ENCODE measurements around the gene LGALS3.

Gene LGALS3

DNA sequence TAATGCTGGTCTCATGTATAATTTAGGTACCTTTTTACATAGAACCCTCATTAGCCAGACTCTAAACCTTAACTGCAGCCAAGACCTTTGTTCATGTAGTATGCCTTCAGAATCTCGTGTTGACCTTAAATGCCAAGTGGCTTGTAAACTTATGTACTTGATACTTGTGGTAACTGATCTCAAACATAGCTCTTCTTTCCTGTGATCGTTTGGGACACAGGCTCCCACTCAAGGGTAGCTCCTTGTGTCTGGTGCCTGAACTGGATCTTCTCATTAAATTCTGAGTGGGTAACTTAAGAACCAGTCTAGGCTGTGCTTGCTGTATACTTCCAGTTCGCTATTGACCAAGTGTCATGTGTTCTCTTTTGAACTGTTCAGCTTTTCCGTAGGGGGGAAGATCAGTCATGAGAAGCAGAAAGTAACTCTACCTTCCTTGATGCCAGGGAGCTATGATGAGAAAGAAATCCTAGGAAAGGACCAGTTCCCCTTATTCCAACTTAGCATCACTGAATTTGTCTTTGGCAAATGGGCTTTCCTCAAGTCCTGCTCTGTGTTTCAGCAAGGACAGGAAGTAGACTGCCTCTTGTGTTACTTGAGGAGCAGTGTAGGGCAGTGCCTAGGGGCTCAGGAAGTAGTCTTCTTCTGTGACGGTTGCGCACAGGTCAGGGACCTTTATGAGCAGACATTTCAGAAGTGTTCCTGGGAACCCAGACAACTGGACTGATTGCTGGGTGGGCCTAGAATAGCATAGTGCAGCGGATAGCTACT is 2.5 kb downstream of the LGALS3 start:
- DNase-seq = no peak

DNA sequence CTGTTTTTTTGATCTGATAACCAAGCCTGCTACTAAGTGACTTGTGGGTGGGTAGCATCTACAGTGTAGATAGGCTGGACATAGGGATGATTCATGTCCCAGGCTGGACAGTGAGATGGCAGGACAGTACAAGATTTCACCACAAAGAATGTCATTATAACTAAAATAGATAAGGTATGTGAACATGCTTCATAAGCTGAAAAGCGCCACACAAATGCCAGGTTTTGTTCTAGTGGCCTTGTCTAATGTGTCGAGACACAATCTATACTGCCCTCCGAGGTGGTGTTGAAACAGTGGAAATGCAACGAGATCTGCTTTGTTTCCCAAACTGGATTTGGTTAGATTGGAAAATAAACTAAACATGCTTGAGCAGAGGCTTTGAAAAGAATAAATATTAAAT is 4.4 kb downstream of the LGALS3 start:
- DNase-seq = no peak

DNA sequence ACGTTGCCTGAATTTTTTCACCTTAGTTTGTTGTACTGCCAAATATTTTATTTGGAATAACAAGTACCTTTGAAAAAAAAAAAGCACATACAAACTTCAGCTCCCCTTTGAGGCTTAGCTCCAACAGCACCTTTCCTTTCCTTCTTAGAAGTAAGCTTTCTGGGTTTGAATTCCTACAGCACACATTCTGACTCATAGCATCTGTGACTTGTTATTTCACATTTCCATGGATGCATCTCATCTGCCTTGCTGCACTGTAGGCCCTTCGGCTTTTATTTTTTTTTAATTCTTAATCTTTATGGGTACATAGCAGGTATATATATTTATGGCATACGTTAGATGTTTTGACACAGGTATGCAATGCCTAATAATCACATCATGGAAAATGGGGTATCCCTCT is 7.2 kb downstream of the LGALS3 start:
- no peak for DNase-seq

- no peak for DNase-seq
These were observed 8.1 kb downstream of the LGALS3 start for GRCh38 chr14:55136885-55137786.

GRCh38 chr14:55138091-55138490 is 9.0 kb downstream of the LGALS3 start:
- DNase-seq = no peak

DNA sequence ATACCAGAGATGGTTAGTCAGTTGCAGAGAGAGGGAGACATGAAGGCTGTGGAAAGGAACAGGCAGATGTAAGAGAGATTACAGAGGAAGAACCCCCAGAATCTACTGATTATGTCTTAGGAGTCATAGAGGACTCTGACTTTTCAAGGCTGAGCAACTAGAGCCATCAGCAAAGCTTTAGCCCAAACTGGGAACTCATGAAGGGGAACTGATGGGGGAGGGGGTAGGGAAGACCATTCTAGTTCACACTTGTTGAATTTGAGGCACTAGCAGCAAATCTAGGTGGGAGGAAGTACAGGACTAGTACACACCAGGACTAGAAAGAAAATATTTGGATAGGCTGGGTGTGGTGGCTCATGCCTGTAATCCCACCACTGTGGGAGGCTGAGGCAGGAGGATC is 10.1 kb downstream of the LGALS3 start:
- no peak for DNase-seq

- DNase-seq = no peak
These were observed 10.9 kb downstream of the LGALS3 start for GRCh38 chr14:55139696-55140509.

GRCh38 chr14:55141825-55142224 is 12.8 kb downstream of the LGALS3 start:
- no peak for DNase-seq

- DNase-seq = no peak
These were observed 13.4 kb downstream of the LGALS3 start for GRCh38 chr14:55142466-55142865.

GRCh38 chr14:55146425-55146824 is 17.4 kb downstream of the LGALS3 start:
- no peak for DNase-seq

DNA sequence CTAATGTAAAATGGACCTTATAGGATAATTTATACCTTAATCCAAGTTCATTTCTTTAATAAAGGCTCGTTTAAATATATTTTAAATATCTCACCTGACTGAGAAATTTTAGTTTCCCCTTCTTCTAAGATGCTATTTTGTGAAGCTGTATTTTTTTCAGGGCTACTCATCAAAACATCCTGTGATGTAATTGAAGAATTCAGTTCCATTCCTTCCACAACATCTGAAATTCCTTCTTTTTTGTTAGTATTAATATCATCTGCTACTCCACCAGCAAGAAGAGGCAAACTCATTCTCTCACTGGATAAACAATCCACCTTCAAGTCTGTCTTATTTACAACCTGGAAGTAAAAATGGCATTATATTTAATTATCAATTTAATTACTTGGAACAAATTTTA is 22.5 kb downstream of the LGALS3 start:
- DNase-seq = no peak

DNA sequence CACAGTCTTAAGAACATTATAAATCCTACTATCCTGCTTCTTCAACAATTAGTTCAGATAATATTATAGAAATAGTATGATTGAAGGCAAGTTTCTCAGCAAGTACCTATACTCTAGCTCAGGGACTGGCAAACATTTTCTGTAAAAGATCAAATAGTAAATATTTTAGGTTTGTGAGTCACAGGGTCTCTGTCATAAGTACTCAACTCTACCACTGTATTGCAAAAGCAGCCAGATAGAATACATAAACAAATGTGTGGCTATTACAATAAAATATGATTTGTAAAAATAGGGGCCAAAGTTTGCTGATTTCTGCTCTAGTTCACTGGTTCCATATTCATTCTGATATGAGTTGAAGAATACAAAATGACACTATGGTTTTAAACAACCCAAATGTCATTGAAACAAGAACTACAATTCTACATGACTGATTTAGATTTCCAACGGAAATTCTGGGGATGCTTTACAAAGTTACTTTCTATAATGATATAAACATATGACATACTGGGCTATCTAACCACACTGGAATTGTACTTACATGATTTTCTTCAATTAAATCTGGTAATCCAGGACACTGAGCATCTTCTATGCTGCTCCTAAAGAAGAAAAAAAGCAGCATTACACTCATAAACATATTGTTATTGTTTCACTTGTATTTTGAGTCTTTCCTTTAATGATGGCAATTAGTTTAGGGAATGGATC is 23.2 kb downstream of the LGALS3 start:
- no peak for DNase-seq

DNA sequence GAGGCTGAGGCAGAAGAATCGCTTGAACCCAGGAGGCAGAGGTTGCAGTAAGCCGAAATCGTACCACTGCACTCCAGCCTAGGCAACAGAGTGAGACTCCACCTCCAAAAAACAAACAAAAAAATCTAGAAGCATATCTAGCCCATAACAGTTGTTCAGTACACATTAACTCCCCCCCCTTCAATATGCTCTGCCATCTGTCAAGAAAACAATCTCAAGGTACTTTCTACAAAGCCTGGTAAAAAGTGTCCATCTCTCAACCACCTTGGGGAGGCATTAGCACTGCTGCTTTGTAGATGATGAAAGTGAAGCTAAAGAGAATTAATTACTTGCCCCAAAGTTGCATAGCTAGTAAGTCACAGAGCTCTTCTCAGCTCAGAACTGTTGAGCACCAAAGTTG is 24.9 kb downstream of the LGALS3 start:
- no peak for DNase-seq

DNA sequence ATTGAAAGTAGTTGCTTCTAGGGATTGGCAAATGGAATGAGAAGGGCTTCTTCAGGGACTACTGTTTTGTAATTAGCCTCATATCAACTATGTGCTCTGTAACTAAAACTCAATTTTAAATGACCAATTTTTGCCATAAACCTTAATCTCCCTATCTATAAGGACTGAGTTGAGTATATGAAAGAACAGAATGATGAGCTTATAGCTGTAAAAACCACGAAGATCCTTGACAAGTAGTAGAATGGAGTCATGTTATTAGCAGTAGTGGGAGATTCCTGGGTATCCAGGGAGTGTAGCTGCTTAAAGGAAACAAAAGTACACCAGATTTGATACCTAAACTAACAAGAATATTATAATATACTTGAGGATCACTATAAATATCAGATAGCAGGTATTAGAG is 28.0 kb downstream of the LGALS3 start:
- DNase-seq = no peak

GRCh38 chr14:55158412-55158811 is 29.4 kb downstream of the LGALS3 start:
- no peak for DNase-seq

- DNase-seq = no peak
These were observed 31.9 kb downstream of the LGALS3 start for GRCh38 chr14:55160989-55161388.

GRCh38 chr14:55170526-55170925 is 41.5 kb downstream of the LGALS3 start:
- no peak for DNase-seq

GRCh38 chr14:55180006-55180405 is 51.0 kb downstream of the LGALS3 start:
- no peak for DNase-seq

DNA sequence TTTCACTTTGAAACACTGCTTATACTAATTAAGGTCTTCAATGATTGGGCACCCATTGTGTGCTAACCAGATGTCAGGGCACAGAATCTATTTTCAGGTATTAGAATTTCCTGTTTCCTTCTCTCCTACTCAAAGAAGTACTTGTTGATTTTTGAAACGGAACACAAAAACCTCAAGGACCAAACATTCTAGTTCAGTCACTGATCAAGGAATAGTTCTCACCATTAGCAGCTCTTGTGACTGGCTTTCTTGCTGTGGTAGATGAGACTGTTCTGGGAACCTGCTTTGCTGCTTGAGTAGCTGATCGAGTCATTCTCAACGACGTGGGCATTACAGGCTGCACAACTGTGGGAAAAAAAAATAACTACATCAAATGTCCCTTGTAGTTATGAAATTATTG is 51.4 kb downstream of the LGALS3 start:
- no peak for DNase-seq

GRCh38 chr14:55188686-55189295 is 59.7 kb downstream of the LGALS3 start:
- no peak for DNase-seq

DNA sequence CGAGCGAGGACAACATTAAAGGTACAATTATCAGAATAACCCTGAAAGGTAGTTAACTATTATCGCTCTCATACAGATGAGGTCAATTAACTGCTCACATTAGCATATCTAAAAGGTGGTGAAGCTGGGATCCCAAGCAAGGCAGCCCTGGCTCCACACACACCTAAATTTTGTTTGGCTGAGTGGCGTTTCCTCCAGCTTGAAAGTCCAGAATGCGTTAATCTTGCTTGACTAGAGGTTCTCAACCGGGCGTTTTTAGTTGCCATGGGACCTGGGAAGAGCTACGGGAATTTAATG is 61.8 kb downstream of the LGALS3 start:
- no peak for DNase-seq

Measured in T-helper 9 cell (primary cell).